ENCODE results near the gene APRT. TPM values are rescaled to one million over a fixed set of nuclear protein-coding genes. Genes with fewer than 3 reads are reported as not detected.
A peak's percentile ranks its signal among the peaks of the same experiment; 100 is the strongest.

Gene APRT
- total and polyA plus RNA-seq, 9 of the 15 experiments (the other 6 are each of a cell fraction or from before 2014, with no cell fraction given): 41.7 to 409 (median 146) TPM

- TF ChIP-seq SMC3 (conservative IDR thresholded peaks at IDR 0.05; ENCODE audit: insufficient read depth, low read depth, low read length) (no peak), HNRNPUL1 (IDR thresholded peaks at IDR 0.05; ENCODE audit: low read length) (no peak), ZNF668 (CRISPR knock-in tag; IDR thresholded peaks at IDR 0.05) (no peak), E2F1 (CRISPR knock-in tag; IDR thresholded peaks at IDR 0.05) (no peak), HCFC1 (IDR thresholded peaks at IDR 0.05; ENCODE audit: low read depth, low read length) (no peak), TCF7 (IDR thresholded peaks at IDR 0.05; ENCODE audit: borderline replicate concordance) (0 out of 2 replicates have a peak, but pooled peaks have one; percentile 5), ETV1 (tag; conservative IDR thresholded peaks at IDR 0.05; ENCODE audit: low read depth) (0 out of 2 replicates have a peak, but pooled peaks have one; percentile 3), PML (IDR thresholded peaks at IDR 0.05; ENCODE audit: low read length) (no peak; the same call in 1 of the 2 replicates), HDGF (IDR thresholded peaks at IDR 0.05) (0 out of 2 replicates have a peak, but pooled peaks have one; percentile 25), CBFA2T2 (conservative IDR thresholded peaks at IDR 0.05) (no peak), CHD4 (IDR thresholded peaks at IDR 0.05; ENCODE audit: insufficient read depth, insufficient replicate concordance, low read depth, low read length, poor library complexity, severe bottlenecking) (no peak), SIRT6 (IDR thresholded peaks at IDR 0.05; ENCODE audit: low read depth, low read length) (no peak), RREB1 (CRISPR knock-in tag; IDR thresholded peaks at IDR 0.05) (no peak), ILF3 (IDR thresholded peaks at IDR 0.05; ENCODE audit: borderline replicate concordance) (no peak), POLR2B (IDR thresholded peaks at IDR 0.05; ENCODE audit: low read depth, partially characterized antibody) (no peak), ZNF583 (CRISPR knock-in tag; IDR thresholded peaks at IDR 0.05) (no peak), MTA3 (IDR thresholded peaks at IDR 0.05; ENCODE audit: borderline replicate concordance) (no peak), CCNT2 (IDR thresholded peaks at IDR 0.05; ENCODE audit: borderline replicate concordance, extremely low read depth, insufficient read length, low read depth, low read length) (no peak), SRF (CRISPR knock-in tag; IDR thresholded peaks at IDR 0.05) (no peak), ZNF140 (CRISPR knock-in tag; IDR thresholded peaks at IDR 0.05) (no peak), ZNF444 (CRISPR knock-in tag; IDR thresholded peaks at IDR 0.05) (no peak), HDAC3 (IDR thresholded peaks at IDR 0.05; ENCODE audit: borderline replicate concordance, partially characterized antibody) (no peak)
- TF ChIP-seq, protein P1, sequence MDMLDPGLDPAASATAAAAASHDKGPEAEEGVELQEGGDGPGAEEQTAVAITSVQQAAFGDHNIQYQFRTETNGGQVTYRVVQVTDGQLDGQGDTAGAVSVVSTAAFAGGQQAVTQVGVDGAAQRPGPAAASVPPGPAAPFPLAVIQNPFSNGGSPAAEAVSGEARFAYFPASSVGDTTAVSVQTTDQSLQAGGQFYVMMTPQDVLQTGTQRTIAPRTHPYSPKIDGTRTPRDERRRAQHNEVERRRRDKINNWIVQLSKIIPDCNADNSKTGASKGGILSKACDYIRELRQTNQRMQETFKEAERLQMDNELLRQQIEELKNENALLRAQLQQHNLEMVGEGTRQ (CRISPR knock-in tag; IDR thresholded peaks at IDR 0.05): no peak
Measured at GRCh38 chr16:88771294-88771772, 40.4 kb downstream of the APRT start (continued).
